ENCODE measurements around the gene NME3. TPM values are rescaled to one million over a fixed set of nuclear protein-coding genes. Genes with fewer than 3 reads are reported as not detected.

Gene NME3
- total RNA-seq, 4 donors from 2014 or later, result 49.9 to 106 (median 87.2) TPM

- 91 to 100% methylated on average over 1 to 6 of the region's 29 CpGs for WGBS, 2 donors (ENCODE audit: low coverage in 1 of 2)
- Histone ChIP-seq H3K4me3 (no peak overlapping the region), H3K4me1 (no peaks in the 10 kb centered on the region), H3K27me3 (no peaks in the 10 kb centered on the region), H3K36me3 (peaks cover 0 to 98% of the 10 kb centered on the region in 2 donors), H3K9me3 (no peaks in the 10 kb centered on the region), H3K27ac (no peak overlapping the region)
- TF ChIP-seq POLR2AphosphoS5 (IDR thresholded peaks at IDR 0.05) (no peak), EP300 (IDR thresholded peaks at IDR 0.05) (no peak), CTCF (IDR thresholded peaks at IDR 0.05) (no peak), POLR2A (IDR thresholded peaks at IDR 0.05) (no peak)
- no peak for ATAC-seq
Observed at GRCh38 chr16:1745900-1746692, 25.2 kb downstream of the NME3 start.

DNA sequence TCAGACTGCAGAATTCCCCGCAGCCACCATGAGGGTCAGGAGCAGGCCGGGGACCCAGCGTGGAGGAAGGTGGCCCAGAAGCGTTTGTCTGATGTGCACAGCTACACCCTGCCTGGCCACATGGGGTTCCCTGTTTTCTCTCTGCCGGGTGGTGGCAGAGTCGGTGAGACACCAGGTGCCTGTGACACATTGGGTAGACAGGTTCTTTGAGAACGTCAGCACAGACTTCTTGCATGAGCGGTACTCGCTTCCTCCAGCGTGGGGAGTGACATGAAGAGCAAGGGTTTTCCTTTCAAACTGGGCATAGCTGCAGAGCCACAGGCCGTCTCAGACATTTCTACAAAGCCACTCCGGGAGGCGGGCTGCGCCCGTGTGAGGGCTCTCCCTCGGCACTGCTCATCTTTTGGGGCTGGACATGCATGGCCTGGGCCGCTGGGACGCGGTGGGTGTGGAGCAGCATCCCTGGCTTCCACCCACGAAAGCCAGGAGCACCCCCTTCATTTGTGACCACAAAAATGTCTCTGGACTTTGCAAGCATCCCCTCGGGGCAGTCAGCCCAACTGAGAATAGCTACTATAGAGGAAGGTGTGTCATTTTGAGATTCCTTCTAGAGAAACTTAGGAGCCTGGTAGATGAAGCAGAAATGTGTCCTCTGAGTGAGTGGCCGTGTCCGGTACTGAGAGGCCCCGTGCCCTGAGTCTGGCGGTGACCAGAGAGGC is 26.0 kb downstream of the NME3 start:
- no peak for ATAC-seq
- Histone ChIP-seq H3K27ac (no peak overlapping the region), H3K9me3 (no peaks in the 10 kb centered on the region), H3K4me3 (no peak overlapping the region), H3K4me1 (no peaks in the 10 kb centered on the region), H3K27me3 (no peaks in the 10 kb centered on the region), H3K36me3 (peaks cover 0 to 98% of the 10 kb centered on the region in 2 donors)
- WGBS, 2 donors (ENCODE audit: low coverage in 1 of 2), result 33% methylated on average over 1 of the region's 25 CpGs; no CpG with 5 or more reads in 1 of the 2 donors
- TF ChIP-seq POLR2A (IDR thresholded peaks at IDR 0.05) (no peak), EP300 (IDR thresholded peaks at IDR 0.05) (no peak), POLR2AphosphoS5 (IDR thresholded peaks at IDR 0.05) (no peak), CTCF (IDR thresholded peaks at IDR 0.05) (no peak)

DNA sequence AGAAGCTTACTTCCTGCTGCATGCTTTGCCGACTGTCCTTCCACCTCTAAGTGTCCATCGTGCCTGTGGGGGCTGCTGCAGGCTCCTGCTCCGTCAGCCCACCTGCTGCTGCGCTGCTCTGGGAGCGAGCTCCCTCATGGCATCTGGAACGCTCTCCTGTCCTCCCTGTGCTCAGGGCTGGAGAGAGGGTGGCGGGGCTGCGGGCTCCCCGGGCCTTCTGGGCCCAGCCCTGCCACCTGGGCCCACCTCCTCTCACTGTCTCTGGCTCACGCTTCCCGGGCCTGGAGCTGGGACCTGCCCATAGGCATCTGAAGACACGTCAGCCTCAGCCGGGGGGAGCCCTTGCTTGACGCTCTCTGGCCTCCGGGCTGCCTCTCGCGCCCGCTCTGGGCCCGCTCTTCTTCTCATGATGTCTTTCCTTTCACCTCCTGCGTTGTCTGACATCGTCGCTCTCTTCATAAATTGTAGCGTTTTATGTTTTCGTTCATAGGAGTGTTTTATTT is 27.0 kb downstream of the NME3 start:
- 85 to 88% methylated on average over 13 to 14 of the region's 24 CpGs for WGBS, 2 donors (ENCODE audit: low coverage in 1 of 2)
- Histone ChIP-seq H3K9me3 (no peaks in the 10 kb centered on the region), H3K4me1 (no peaks in the 10 kb centered on the region), H3K4me3 (no peak overlapping the region), H3K27me3 (no peaks in the 10 kb centered on the region), H3K27ac (no peak overlapping the region), H3K36me3 (peaks cover 0 to 91% of the 10 kb centered on the region in 2 donors)
- ATAC-seq, result no peak
- TF ChIP-seq EP300 (IDR thresholded peaks at IDR 0.05) (no peak), CTCF (IDR thresholded peaks at IDR 0.05) (no peak), POLR2AphosphoS5 (IDR thresholded peaks at IDR 0.05) (no peak), POLR2A (IDR thresholded peaks at IDR 0.05) (no peak)

DNA sequence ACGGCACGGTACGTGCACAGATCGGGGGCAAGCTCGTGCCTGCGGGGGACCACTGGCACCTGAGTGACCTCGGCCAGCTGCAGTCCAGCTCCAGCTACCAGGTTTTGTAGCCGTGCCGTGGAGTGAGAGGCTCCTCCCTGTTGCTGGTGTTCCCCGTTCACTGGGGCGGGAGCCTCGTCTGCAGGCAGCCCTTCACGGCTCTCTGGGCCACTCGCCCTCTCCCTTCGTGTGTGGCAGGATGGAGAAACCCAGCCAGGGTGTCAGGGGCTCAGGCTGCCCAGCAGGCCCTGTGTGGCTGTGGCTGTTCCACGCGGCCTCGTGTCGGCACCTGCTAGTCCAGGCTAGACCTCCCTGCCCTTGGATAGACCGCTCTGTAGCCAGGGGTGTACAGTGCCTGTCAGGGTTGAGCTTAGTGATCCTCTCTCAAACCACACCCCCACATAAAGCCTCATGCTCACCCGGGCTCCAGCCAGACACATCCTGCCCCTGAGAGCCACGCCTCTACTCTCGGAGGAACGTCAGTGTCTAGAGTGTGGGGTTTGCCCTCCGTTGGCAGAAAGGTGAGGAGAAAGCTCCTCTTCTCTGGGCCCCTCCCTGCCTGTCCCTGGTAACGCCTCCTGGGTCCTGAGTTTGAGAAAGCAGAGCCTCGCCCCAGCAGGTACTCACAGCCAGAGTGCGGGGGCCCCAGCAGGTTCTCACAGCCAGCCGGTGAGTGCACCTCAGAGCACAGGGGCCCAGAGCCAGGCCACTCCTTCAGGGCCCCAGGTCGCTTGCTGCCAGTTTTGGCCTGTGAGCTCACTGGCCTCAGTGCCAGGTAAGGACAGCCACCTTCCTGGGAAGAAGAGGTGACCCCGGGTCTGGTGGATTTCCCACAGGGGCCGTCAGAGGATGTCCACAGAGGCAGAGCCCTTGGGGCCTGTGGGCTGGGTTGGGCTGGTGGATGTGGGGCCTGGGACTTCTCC is 27.7 kb downstream of the NME3 start:
- WGBS, 2 donors (ENCODE audit: low coverage in 1 of 2), result 93% methylated on average over 5 of the region's 32 CpGs; no CpG with 5 or more reads in 1 of the 2 donors

More for the DNA sequence above, 27.7 kb downstream of the NME3 start:
- ATAC-seq, result no peak
- Histone ChIP-seq H3K27me3 (no peaks in the 10 kb centered on the region), H3K9me3 (no peaks in the 10 kb centered on the region), H3K4me1 (no peaks in the 10 kb centered on the region), H3K27ac (no peak overlapping the region), H3K4me3 (no peak overlapping the region), H3K36me3 (peaks cover 0 to 84% of the 10 kb centered on the region in 2 donors)
- TF ChIP-seq POLR2A (IDR thresholded peaks at IDR 0.05), result no peak
- TF ChIP-seq EP300 (IDR thresholded peaks at IDR 0.05), result no peak
- no peak for TF ChIP-seq CTCF (IDR thresholded peaks at IDR 0.05)
- TF ChIP-seq POLR2AphosphoS5 (IDR thresholded peaks at IDR 0.05), result no peak
